ENCODE data around the gene EXOC3L2. TPM values are rescaled to one million over a fixed set of nuclear protein-coding genes. Genes with fewer than 3 reads are reported as not detected.

EXOC3L2 gene
- total RNA-seq, 1 experiment from 2014 or later = not detected

DNA sequence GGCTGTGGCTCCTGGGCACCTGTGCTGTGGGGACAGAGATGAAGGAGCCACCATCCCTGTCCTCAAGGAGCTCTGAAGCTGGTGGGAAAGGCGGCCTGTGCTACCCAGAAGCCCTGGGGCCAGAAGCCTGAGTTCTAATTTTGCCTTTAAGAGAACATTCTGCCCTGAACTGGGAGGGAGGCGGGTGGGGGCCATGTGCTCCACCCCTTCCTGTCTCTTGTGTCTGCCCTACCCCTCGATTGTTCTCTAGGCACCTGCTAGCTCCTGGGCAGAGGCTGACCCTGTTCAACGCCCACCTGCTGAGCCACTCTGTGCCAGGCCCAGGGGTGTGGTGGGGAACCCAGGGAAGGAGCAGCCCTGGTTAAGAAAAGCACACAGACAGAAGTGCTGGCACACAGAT is 73.0 kb downstream of the EXOC3L2 start:
- Mint-ChIP-seq H3K4me1 (ENCODE audit: low read depth, unreplicated experiment) (no peaks in the 10 kb centered on the region), H3K27ac (ENCODE audit: unreplicated experiment) (no peak overlapping the region), H3K9me3 (ENCODE audit: low read depth, unreplicated experiment) (no peaks in the 10 kb centered on the region), H3K27me3 (ENCODE audit: unreplicated experiment) (no peaks in the 10 kb centered on the region), H3K4me3 (ENCODE audit: low read depth, unreplicated experiment) (no peak overlapping the region), H3K36me3 (ENCODE audit: insufficient read depth, unreplicated experiment) (peaks cover 8% of the 10 kb centered on the region)
- intact Hi-C loops (cut with micrococcal nuclease; ENCODE audit: unreplicated experiment) = no loop called here
- TF ChIP-seq, protein P1, sequence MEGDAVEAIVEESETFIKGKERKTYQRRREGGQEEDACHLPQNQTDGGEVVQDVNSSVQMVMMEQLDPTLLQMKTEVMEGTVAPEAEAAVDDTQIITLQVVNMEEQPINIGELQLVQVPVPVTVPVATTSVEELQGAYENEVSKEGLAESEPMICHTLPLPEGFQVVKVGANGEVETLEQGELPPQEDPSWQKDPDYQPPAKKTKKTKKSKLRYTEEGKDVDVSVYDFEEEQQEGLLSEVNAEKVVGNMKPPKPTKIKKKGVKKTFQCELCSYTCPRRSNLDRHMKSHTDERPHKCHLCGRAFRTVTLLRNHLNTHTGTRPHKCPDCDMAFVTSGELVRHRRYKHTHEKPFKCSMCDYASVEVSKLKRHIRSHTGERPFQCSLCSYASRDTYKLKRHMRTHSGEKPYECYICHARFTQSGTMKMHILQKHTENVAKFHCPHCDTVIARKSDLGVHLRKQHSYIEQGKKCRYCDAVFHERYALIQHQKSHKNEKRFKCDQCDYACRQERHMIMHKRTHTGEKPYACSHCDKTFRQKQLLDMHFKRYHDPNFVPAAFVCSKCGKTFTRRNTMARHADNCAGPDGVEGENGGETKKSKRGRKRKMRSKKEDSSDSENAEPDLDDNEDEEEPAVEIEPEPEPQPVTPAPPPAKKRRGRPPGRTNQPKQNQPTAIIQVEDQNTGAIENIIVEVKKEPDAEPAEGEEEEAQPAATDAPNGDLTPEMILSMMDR (IDR thresholded peaks at IDR 0.05; ENCODE audit: unreplicated experiment) = no peak
- no peak for DNase-seq
- BruUV-seq (replicated peaks) = no TSS peak
- CTCF ChIA-PET = interaction anchor here (0.6 kb wide), 1 partner anchor 422 kb away, joined by 3 read pairs; no protein-coding TSS in a partner anchor

DNA sequence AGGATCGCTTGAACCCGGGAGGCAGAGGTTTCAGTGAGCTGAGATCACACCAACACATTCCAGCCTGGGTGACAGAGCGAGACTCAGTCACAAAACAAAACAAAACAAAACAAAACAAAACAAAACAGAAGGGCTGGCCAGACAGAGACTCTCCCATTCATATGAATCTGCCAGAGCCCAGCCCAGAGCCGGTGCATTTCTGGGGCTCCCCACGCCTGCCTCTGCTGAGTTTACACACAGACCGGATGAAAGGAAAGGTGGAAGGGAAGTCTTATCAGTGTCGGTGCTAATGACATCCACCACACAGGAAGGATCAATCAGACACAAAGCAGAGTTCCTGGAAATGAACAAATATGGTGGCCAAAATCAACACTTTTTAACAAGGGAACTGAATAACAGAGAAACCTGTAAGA is 74.0 kb downstream of the EXOC3L2 start:
- H3K9me3 Mint-ChIP-seq (ENCODE audit: low read depth, unreplicated experiment) = no peaks in the 10 kb centered on the region
- peaks cover 8% of the 10 kb centered on the region for H3K36me3 Mint-ChIP-seq (ENCODE audit: insufficient read depth, unreplicated experiment)
- H3K4me3 Mint-ChIP-seq (ENCODE audit: low read depth, unreplicated experiment) = no peak overlapping the region
- no peaks in the 10 kb centered on the region for H3K4me1 Mint-ChIP-seq (ENCODE audit: low read depth, unreplicated experiment)
- BruUV-seq (replicated peaks) = no TSS peak
- intact Hi-C loops (cut with micrococcal nuclease; ENCODE audit: unreplicated experiment) = no loop called here
- CTCF ChIA-PET = no interaction called here
- TF ChIP-seq, protein P1 (IDR thresholded peaks at IDR 0.05; ENCODE audit: unreplicated experiment) = no peak
- no peak overlapping the region for H3K27ac Mint-ChIP-seq (ENCODE audit: unreplicated experiment)
- DNase-seq = no peak
- no peaks in the 10 kb centered on the region for H3K27me3 Mint-ChIP-seq (ENCODE audit: unreplicated experiment)

DNA sequence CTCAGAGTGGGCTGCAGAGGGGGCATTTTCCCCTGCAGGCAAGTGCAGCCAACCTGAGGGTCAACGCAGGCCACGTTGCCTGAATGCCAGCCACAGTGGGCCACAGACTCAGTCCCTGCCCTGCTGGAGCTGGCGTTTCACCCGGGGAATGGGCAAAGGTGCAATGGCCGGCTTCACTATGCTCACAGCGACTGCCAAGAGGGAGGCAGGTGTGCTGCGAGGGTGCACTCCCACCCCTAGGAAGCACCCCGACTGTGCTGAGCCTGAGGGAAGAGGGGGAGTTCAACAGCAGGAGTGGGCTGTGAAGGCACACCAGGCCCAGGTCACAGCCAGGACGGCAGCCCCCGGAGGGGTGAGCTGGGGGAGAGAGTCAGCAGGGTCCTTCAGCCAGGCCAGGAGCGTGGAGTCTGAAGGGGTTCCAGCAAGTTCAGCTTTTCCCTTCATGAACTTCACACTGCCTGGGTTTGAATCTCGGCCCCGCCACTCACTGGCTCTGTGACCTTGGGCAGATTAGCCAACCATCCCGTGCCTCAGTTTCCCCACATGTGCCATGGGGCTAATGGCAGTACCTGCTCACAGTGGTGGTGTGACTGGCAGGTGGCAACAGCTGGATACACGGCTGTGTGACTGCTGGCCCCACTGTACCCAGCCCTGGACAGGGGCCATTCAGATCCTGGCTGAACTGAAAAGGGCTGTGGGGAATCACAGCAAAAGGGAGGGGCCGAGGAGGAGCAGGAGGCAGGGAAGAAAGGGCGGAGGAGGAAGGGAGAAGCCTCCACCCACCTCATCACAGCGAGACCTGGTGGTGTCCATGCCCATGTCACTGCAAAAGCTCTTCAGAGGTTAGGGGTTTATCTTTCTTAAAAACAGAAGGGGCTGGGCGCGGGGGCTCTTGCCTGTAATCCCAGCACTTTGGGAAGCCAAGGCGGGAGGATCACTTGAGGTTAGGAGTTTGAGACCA is 74.8 kb downstream of the EXOC3L2 start:
- Mint-ChIP-seq H3K9me3 (ENCODE audit: low read depth, unreplicated experiment) (no peaks in the 10 kb centered on the region), H3K27me3 (ENCODE audit: unreplicated experiment) (no peaks in the 10 kb centered on the region), H3K4me1 (ENCODE audit: low read depth, unreplicated experiment) (no peaks in the 10 kb centered on the region), H3K36me3 (ENCODE audit: insufficient read depth, unreplicated experiment) (peaks cover 8% of the 10 kb centered on the region), H3K27ac (ENCODE audit: unreplicated experiment) (no peak overlapping the region), H3K4me3 (ENCODE audit: low read depth, unreplicated experiment) (no peak overlapping the region)
- intact Hi-C loops (cut with micrococcal nuclease; ENCODE audit: unreplicated experiment) = no loop called here
- CTCF ChIA-PET = no interaction called here
- TF ChIP-seq, protein P1 (IDR thresholded peaks at IDR 0.05; ENCODE audit: unreplicated experiment) = no peak
- no peak for DNase-seq
- no TSS peak for BruUV-seq (replicated peaks)

DNA sequence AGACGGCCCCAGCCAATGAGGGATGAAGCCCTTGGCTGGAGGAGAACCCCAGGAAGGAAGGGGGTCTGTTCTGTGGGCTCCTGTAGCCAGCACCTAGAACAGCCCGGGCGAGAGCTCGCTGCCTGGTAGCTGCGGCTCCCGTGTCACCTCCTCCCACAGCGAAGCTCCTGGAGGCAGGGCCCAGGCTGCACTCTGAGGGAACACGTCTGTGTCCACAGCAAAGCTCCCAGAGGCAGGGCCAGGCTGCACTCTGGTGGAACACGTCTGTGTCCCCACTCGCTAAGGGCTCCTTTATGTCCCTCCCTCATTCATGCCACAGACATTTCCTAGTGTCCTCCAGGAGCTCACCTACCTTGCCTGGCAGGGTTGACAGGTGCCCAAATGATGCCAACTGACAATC is 75.6 kb downstream of the EXOC3L2 start:
- no peaks in the 10 kb centered on the region for H3K4me1 Mint-ChIP-seq (ENCODE audit: low read depth, unreplicated experiment)
- no peak overlapping the region for H3K4me3 Mint-ChIP-seq (ENCODE audit: low read depth, unreplicated experiment)
- H3K9me3 Mint-ChIP-seq (ENCODE audit: low read depth, unreplicated experiment) = no peaks in the 10 kb centered on the region
- no peak for DNase-seq
- no peak overlapping the region for H3K27ac Mint-ChIP-seq (ENCODE audit: unreplicated experiment)
- peaks cover 11% of the 10 kb centered on the region for H3K36me3 Mint-ChIP-seq (ENCODE audit: insufficient read depth, unreplicated experiment)
- CTCF ChIA-PET = no interaction called here
- intact Hi-C loops (cut with micrococcal nuclease; ENCODE audit: unreplicated experiment) = no loop called here
- no peaks in the 10 kb centered on the region for H3K27me3 Mint-ChIP-seq (ENCODE audit: unreplicated experiment)
- TF ChIP-seq, protein P1 (IDR thresholded peaks at IDR 0.05; ENCODE audit: unreplicated experiment) = no peak
- no TSS peak for BruUV-seq (replicated peaks)

Data from Calu3 (cell line).